ENCODE results near the gene CWF19L2. TPM values are rescaled to one million over a fixed set of nuclear protein-coding genes. Genes with fewer than 3 reads are reported as not detected.
"Not testable (repeated sequence)": the region's sequence is repeated elsewhere in the genome, so short reads cannot be mapped to it uniquely, and the experiment has no call there.

CWF19L2 gene
- total RNA-seq, 2 experiments from 2014 or later = 13.4 to 21.4 TPM

- ChIA-PET POLR2A (no interaction called here), CTCF (ENCODE audit: unreplicated experiment) (no interaction called here)
- intact Hi-C loops (cut with micrococcal nuclease; ENCODE audit: unreplicated experiment) = no loop called here
- Histone ChIP-seq H4K20me1 (ENCODE audit: insufficient read depth, low read length) (no peaks in the 10 kb centered on the region), H3K9me3 (ENCODE audit: low read length) (no peaks in the 10 kb centered on the region), H3K4me2 (ENCODE audit: low read length) (no peak overlapping the region), H3K9me2 (ENCODE audit: insufficient read depth, low read length) (no peaks in the 10 kb centered on the region), H3K27ac (ENCODE audit: low read depth, low read length, poor library complexity, severe bottlenecking) (no peak overlapping the region), H3K36me3 (ENCODE audit: insufficient read depth, low read length) (peaks cover 36% of the 10 kb centered on the region), H2AFZ (ENCODE audit: low read length) (no peak overlapping the region), H3K4me3 (ENCODE audit: low read depth, low read length, poor library complexity, severe bottlenecking) (no peak overlapping the region), H3K4me1 (ENCODE audit: insufficient read depth, low read length, poor library complexity, severe bottlenecking) (no peaks in the 10 kb centered on the region), H3K79me2 (ENCODE audit: insufficient read depth, low read depth, low read length) (no peaks in the 10 kb centered on the region)
- no peak for TF ChIP-seq EZH2phosphoT487 (IDR thresholded peaks at IDR 0.05; ENCODE audit: borderline replicate concordance, low read depth, low read length)
- TF ChIP-seq CTCF (conservative IDR thresholded peaks at IDR 0.05; ENCODE audit: low read length) = no peak
- no TSS peak for BruUV-seq (replicated peaks)
- DNase-seq (ENCODE audit: low spot score) = no peak
Observed at GRCh38 chr11:107413352-107413751, 44.3 kb downstream of the CWF19L2 start.

- Histone ChIP-seq H3K4me1 (ENCODE audit: insufficient read depth, low read length, poor library complexity, severe bottlenecking) (no peaks in the 10 kb centered on the region), H4K20me1 (ENCODE audit: insufficient read depth, low read length) (no peaks in the 10 kb centered on the region), H3K9me2 (ENCODE audit: insufficient read depth, low read length) (no peaks in the 10 kb centered on the region), H3K4me3 (ENCODE audit: low read depth, low read length, poor library complexity, severe bottlenecking) (no peak overlapping the region), H3K36me3 (ENCODE audit: insufficient read depth, low read length) (peaks cover 13% of the 10 kb centered on the region), H3K9me3 (ENCODE audit: low read length) (no peaks in the 10 kb centered on the region), H3K79me2 (ENCODE audit: insufficient read depth, low read depth, low read length) (no peaks in the 10 kb centered on the region), H3K27ac (ENCODE audit: low read depth, low read length, poor library complexity, severe bottlenecking) (no peak overlapping the region), H3K4me2 (ENCODE audit: low read length) (no peak overlapping the region), H2AFZ (ENCODE audit: low read length) (no peak overlapping the region)
- no peak for DNase-seq (ENCODE audit: low spot score)
- ChIA-PET CTCF (ENCODE audit: unreplicated experiment) (no interaction called here), POLR2A (interaction anchor here (0.8 to 2.0 kb wide), 3 partner anchors 15 to 57 kb away, joined by 4 to 6 read pairs (median 4); no protein-coding TSS in a partner anchor)
- TF ChIP-seq EZH2phosphoT487 (IDR thresholded peaks at IDR 0.05; ENCODE audit: borderline replicate concordance, low read depth, low read length) = no peak
- no peak for TF ChIP-seq CTCF (conservative IDR thresholded peaks at IDR 0.05; ENCODE audit: low read length)
- no TSS peak for BruUV-seq (replicated peaks)
- intact Hi-C loops (cut with micrococcal nuclease; ENCODE audit: unreplicated experiment) = no loop called here
Observed at GRCh38 chr11:107408762-107409211, 48.8 kb downstream of the CWF19L2 start.

DNA sequence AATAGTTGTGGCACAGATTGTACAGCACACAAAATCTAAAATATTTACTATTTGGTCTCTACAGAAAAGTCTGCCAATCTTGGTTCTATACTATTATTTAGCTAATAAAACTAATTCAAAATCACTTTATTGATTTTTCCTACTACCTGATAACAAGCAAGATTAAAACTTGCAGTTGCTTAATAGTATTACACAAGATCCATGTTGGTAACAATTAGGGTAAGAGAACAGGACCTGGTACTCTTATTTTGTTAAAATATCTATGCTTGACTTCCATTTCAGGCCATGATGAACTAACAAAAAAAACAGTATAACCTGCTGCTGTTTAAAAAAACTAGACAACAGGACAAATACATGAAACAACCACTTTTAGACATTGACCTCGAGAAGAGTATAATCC, 52.4 kb downstream of the CWF19L2 start:
- intact Hi-C loops (cut with micrococcal nuclease; ENCODE audit: unreplicated experiment) = no loop called here

GRCh38 chr11:107401131-107401530, 56.5 kb downstream of the CWF19L2 start:
- H3K27ac ChIP-seq (ENCODE audit: low read depth, low read length, poor library complexity, severe bottlenecking); BruUV-seq (replicated peaks); H4K20me1 ChIP-seq (ENCODE audit: insufficient read depth, low read length); H3K4me1 ChIP-seq (ENCODE audit: insufficient read depth, low read length, poor library complexity, severe bottlenecking); H2AFZ ChIP-seq (ENCODE audit: low read length); intact Hi-C loops (cut with micrococcal nuclease; ENCODE audit: unreplicated experiment); H3K4me3 ChIP-seq (ENCODE audit: low read depth, low read length, poor library complexity, severe bottlenecking); H3K9me2 ChIP-seq (ENCODE audit: insufficient read depth, low read length); DNase-seq (ENCODE audit: low spot score); CTCF ChIA-PET (ENCODE audit: unreplicated experiment); H3K4me2 ChIP-seq (ENCODE audit: low read length); H3K9me3 ChIP-seq (ENCODE audit: low read length); H3K79me2 ChIP-seq (ENCODE audit: insufficient read depth, low read depth, low read length): not testable (repeated sequence)
- peaks cover 16% of the 10 kb centered on the region for H3K36me3 ChIP-seq (ENCODE audit: insufficient read depth, low read length)
- POLR2A ChIA-PET = interaction anchor here (1.0 kb wide), 1 partner anchor 8 kb away, joined by 3 read pairs; no protein-coding TSS in a partner anchor

More for the DNA sequence above, 52.4 kb downstream of the CWF19L2 start:
- H4K20me1 ChIP-seq (ENCODE audit: insufficient read depth, low read length) = no peaks in the 10 kb centered on the region
- no peaks in the 10 kb centered on the region for H3K9me3 ChIP-seq (ENCODE audit: low read length)
- H3K79me2 ChIP-seq (ENCODE audit: insufficient read depth, low read depth, low read length) = no peaks in the 10 kb centered on the region
- TF ChIP-seq CTCF (conservative IDR thresholded peaks at IDR 0.05; ENCODE audit: low read length) (no peak), EZH2phosphoT487 (IDR thresholded peaks at IDR 0.05; ENCODE audit: borderline replicate concordance, low read depth, low read length) (no peak)
- no peak overlapping the region for H3K4me3 ChIP-seq (ENCODE audit: low read depth, low read length, poor library complexity, severe bottlenecking)
- POLR2A ChIA-PET = interaction anchor here (0.5 to 1.0 kb wide), 2 partner anchors 44 to 1953 kb away, joined by 3 to 5 read pairs; no protein-coding TSS in a partner anchor
- H3K4me1 ChIP-seq (ENCODE audit: insufficient read depth, low read length, poor library complexity, severe bottlenecking) = no peaks in the 10 kb centered on the region
- no TSS peak for BruUV-seq (replicated peaks)
- no peaks in the 10 kb centered on the region for H3K9me2 ChIP-seq (ENCODE audit: insufficient read depth, low read length)
- CTCF ChIA-PET (ENCODE audit: unreplicated experiment) = no interaction called here
- peaks cover 8% of the 10 kb centered on the region; the same call in 1 of the 2 replicates for H3K36me3 ChIP-seq (ENCODE audit: insufficient read depth, low read length)
- H3K4me2 ChIP-seq (ENCODE audit: low read length) = no peak overlapping the region
- no peak overlapping the region for H2AFZ ChIP-seq (ENCODE audit: low read length)
- no peak overlapping the region for H3K27ac ChIP-seq (ENCODE audit: low read depth, low read length, poor library complexity, severe bottlenecking)
- no peak for DNase-seq (ENCODE audit: low spot score)

Measured in OCI-LY7 (cell line).